GM21825 (cell line): ENCODE data around the gene PNKD.

Experiments used
- ATAC-seq: cut with Tn5 transposase; IDR thresholded peaks from one replicate; pipeline ENCODE4 v1.9.1; 2021; ENCODE audit warnings: mild to moderate bottlenecking, moderate library complexity; ENCODE audit not compliant: unreplicated experiment

The PNKD gene

DNA sequence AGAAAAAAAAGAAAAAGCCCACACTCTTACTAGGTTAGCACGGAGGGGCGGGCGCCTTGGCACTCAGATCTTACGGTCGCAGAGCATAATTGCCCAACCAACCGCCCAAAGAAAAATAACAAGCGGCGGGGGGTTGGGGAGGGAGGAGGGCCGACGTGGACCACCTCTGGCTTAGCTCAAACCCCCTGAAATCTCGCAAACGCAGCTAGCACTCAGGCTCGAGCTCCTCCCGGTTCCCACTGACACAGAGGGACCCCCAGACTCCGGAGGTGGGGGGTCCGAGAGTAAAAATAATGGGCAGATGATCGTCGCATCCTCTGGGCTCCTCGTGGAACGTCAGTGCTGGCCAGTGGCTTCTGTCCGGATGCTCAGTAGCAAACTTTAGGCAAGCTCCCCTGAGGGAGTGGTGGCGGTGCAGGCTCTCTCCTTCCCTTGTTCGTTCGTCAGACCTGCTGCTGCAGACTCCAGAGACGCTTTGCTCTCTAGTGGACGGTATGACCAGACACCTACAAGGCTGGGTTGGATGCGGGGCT is 98.4 kb downstream of the PNKD start:
- no peak for ATAC-seq

DNA sequence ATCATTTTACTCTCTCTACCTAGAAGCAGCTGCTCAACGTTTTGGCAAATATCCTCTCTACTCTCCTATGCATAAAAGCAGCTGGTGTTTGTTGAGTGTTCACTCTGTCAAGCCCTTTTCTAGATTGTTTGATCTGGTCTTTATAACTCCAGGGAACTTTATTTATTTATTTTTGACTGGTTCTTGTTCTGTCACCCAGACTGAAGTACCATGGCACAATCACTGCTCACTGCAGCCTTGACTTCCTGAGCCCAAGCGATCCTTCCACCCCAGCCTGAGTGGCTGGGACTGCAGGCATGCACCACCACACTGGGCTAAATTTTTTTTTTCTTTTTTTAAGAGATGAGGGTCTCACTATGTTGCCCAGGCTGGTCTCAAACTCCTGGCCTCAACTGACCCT is 99.0 kb downstream of the PNKD start:
- no peak for ATAC-seq

- ATAC-seq, result no peak
Observed at GRCh38 chr2:218370410-218371063, 100.2 kb downstream of the PNKD start.

DNA sequence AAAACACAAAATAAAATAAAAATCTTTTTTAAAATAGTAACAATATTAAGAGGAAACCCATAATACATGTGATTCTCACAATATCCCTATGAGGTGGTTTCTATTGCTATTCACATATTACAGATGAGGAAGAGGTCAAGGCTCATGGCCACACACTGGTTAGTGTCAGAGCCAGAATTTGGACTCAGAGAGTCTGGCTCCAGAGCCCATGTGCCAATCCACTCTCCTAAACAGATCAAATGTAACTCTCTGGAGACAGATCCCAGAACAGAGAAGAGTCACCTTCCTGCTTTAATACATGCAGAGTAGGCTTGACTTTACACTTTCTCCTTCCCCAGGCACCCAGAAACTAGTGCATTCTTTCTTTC is 101.6 kb downstream of the PNKD start:
- no peak for ATAC-seq

GRCh38 chr2:218374795-218375194 is 104.5 kb downstream of the PNKD start:
- no peak for ATAC-seq

DNA sequence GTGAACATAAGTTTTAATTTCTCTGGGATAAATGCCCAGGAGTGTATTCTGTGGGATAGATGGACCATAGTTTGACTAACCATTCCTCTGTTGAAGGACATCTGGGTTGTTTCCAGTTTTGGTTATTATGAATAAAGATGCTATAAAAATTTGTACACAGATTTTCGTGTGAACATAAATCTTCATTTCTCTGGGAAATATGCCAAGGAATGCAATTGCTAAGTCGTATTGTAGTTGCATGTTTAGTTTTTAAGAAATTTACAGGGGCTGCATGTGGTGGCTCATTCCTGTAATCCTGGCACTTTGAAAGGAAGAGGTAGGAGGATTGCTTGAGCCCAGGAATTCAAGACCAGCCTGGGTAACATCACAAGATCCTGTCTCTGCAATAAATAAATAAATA is 104.9 kb downstream of the PNKD start:
- ATAC-seq, result no peak

DNA sequence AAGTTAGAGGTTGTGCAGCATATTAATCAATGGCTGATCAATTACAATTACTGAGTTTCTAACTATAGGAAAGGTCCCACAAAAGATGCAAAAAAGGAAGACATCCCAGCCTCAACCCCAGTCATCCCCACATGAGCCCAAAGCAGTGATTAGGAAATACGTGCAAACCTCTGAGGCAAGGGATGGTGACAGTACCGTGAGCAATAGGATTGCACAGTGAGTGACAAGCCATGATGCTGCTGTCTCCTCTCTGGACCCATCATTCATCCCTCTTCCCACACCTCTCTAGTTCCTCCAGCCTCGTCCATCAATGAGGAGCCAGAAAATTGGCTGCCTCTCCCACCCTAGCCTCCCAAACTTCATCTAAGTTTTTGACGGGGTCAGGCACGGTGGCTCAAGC is 107.7 kb downstream of the PNKD start:
- no peak for ATAC-seq

DNA sequence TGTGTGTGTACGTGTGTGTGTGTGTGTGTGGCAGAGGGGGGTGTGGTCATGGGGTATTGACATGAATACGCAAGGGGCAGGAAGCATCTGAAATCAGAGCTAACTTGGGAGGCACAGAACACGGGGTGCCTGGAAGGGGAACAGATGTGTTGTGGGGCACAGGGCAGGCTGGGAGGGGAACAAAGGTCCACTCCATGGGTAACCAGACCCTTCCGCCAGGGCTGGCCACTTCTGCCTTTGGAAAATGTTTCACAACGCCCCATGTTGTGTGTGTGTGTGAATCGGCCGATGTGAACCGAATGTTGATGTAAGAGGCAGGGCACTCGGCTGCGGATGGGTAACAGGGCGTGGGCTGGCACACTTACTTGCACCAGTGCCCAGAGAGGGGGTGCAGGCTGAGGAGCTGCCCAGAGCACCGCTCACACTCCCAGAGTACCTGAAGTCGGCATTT is 111.6 kb downstream of the PNKD start, which contains the start of gene SLC11A1:
SLC11A1 (plus strand) TSS at position 358 of the 451 bp plus-strand sequence. CDS start 96 bp downstream, outside the sequence.
- ATAC-seq, result no peak

DNA sequence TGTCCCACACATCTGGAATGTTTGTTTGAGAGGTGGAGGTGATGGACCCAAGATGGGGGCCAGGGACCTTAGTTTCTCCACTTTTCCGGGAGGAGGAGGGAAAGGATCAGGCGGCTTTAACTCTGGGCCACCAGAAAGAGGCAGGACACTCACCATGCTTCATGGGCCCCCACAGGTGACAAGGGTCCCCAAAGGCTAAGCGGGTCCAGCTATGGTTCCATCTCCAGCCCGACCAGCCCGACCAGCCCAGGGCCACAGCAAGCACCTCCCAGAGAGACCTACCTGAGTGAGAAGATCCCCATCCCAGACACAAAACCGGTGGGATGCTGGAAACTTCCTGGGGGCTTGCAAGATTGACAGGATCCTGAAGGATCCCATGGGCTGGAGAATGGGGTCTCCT is 112.5 kb downstream of the PNKD start:
- no peak for ATAC-seq

- no peak for ATAC-seq
Observed at GRCh38 chr2:218383892-218384519, 113.7 kb downstream of the PNKD start.

GRCh38 chr2:218384975-218385374 is 114.7 kb downstream of the PNKD start:
- no peak for ATAC-seq

GRCh38 chr2:218386505-218387368 is 116.4 kb downstream of the PNKD start:
- no peak for ATAC-seq

GRCh38 chr2:218387369-218388194 is 117.3 kb downstream of the PNKD start:
- ATAC-seq, result no peak

- ATAC-seq, result no peak
Observed at GRCh38 chr2:218389333-218390150, 119.2 kb downstream of the PNKD start.

DNA sequence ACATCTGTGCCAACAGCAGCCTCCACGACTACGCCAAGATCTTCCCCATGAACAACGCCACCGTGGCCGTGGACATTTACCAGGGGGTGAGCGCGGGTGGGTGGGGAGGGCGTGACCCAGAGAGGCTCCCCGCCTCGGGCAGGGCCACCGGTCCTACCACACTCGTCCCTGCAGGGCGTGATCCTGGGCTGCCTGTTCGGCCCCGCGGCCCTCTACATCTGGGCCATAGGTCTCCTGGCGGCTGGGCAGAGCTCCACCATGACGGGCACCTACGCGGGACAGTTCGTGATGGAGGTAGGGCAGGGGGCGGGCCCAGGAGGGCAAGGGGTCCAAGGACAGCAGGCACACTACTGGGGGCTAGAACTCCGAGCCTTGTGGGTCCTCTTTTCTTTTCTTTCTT is 120.9 kb downstream of the PNKD start:
- no peak for ATAC-seq

DNA sequence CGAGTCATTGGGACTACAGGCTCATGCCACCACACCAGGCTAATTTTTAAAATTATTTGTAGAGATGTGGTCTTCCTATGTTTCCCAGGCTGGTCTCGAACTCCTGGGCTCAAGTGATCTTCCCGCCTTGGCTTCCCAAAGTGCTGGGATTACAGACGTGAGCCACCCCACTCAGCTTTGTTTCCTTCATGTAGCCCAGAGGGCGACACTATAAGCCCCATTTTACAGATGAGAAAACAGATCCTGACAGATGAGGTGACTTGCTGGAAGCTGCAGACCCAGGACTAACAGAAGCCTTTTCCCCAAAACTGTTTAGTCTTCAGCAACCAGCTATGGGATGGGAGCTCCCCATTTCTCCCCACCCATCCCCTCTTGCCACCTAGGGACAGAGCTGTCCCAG is 122.1 kb downstream of the PNKD start:
- no peak for ATAC-seq

DNA sequence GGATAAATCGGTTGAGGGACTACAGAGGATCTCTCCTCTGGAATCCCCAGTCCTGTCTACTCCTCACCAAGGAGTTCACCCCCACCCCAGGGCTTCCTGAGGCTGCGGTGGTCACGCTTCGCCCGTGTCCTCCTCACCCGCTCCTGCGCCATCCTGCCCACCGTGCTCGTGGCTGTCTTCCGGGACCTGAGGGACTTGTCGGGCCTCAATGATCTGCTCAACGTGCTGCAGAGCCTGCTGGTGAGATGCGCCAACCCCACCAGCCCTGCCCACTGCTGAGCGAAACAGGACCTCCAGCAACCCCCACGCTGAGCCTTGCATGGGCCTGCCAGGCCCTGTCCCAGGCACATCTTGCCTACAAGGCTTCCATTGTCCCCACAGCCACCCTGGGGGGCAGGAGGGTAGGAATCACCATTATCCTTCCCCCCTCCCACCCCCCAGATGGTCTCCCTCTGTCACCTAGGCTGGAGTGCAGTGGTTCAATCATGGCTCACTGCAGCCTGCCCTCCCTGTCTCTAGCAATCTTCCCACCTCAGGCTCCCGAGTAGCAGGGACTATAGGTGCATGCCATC is 122.7 kb downstream of the PNKD start:
- ATAC-seq, result no peak

DNA sequence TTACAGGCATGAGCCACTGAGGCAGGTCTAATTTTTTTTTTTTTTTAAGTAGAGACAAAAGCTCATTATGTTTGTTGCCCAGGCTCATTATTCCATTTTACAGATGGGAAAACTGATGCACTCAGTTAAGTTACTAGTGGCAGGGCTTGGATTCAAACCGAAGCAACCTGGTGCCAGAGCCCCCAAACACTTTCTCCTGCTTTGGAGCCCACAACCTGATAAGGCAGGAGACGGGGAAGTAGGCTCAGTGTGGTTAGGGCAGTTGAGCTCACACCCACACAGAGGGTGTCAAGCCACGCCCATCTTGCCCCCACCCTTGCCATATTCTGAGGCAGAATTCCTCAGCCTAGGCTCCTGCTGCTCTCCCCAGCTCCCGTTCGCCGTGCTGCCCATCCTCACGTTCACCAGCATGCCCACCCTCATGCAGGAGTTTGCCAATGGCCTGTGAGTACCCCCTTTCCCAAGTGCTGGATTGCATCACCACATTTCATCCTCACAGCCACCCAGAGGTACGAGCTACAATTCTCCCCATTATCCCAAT is 123.5 kb downstream of the PNKD start:
- ATAC-seq, result no peak
